Measurements from ENCODE around the gene TLR7.

The TLR7 gene

GRCh38 chrX:12921886-12922598, 55.2 kb downstream of the TLR7 start:
- H3K4me3 ChIP-seq (ENCODE audit: low read depth in 1 of 2, low read length in 2 of 2), result no peak overlapping the region
- no peaks in the 10 kb centered on the region for H3K36me3 ChIP-seq (ENCODE audit: control insufficient read depth in 1 of 2, insufficient read depth in 2 of 2, low read length in 2 of 2)
- no peak overlapping the region for H3K27ac ChIP-seq (ENCODE audit: low read depth, low read length)
- H3K27me3 ChIP-seq (ENCODE audit: control insufficient read depth in 1 of 2, insufficient read depth in 2 of 2, low read length in 2 of 2), result no peaks in the 10 kb centered on the region
- no peak overlapping the region for H3K9ac ChIP-seq (ENCODE audit: low read depth in 1 of 2, low read length in 2 of 2)
- no peaks in the 10 kb centered on the region for H3K9me3 ChIP-seq (ENCODE audit: control insufficient read depth in 1 of 2, low read length in 2 of 2)
- no peaks in the 10 kb centered on the region for H3K4me1 ChIP-seq (ENCODE audit: control insufficient read depth in 1 of 2, insufficient read depth in 2 of 2, low read length in 2 of 2)

GRCh38 chrX:12922599-12922919, 55.7 kb downstream of the TLR7 start:
- Histone ChIP-seq H3K27me3 (ENCODE audit: control insufficient read depth in 1 of 2, insufficient read depth in 2 of 2, low read length in 2 of 2) (no peaks in the 10 kb centered on the region), H3K9ac (ENCODE audit: low read depth in 1 of 2, low read length in 2 of 2) (no peak overlapping the region), H3K27ac (ENCODE audit: low read depth, low read length) (no peak overlapping the region), H3K9me3 (ENCODE audit: control insufficient read depth in 1 of 2, low read length in 2 of 2) (no peaks in the 10 kb centered on the region), H3K4me1 (ENCODE audit: control insufficient read depth in 1 of 2, insufficient read depth in 2 of 2, low read length in 2 of 2) (no peaks in the 10 kb centered on the region), H3K4me3 (ENCODE audit: low read depth in 1 of 2, low read length in 2 of 2) (no peak overlapping the region), H3K36me3 (ENCODE audit: control insufficient read depth in 1 of 2, insufficient read depth in 2 of 2, low read length in 2 of 2) (no peaks in the 10 kb centered on the region)

- Histone ChIP-seq H3K4me1 (ENCODE audit: control insufficient read depth in 1 of 2, insufficient read depth in 2 of 2, low read length in 2 of 2) (no peaks in the 10 kb centered on the region), H3K9me3 (ENCODE audit: control insufficient read depth in 1 of 2, low read length in 2 of 2) (no peaks in the 10 kb centered on the region), H3K36me3 (ENCODE audit: control insufficient read depth in 1 of 2, insufficient read depth in 2 of 2, low read length in 2 of 2) (no peaks in the 10 kb centered on the region), H3K9ac (ENCODE audit: low read depth in 1 of 2, low read length in 2 of 2) (no peak overlapping the region), H3K4me3 (ENCODE audit: low read depth in 1 of 2, low read length in 2 of 2) (no peak overlapping the region), H3K27ac (ENCODE audit: low read depth, low read length) (no peak overlapping the region), H3K27me3 (ENCODE audit: control insufficient read depth in 1 of 2, insufficient read depth in 2 of 2, low read length in 2 of 2) (no peaks in the 10 kb centered on the region)
Measured at GRCh38 chrX:12929701-12930100, 62.8 kb downstream of the TLR7 start.

- Histone ChIP-seq H3K27me3 (ENCODE audit: control insufficient read depth in 1 of 2, insufficient read depth in 2 of 2, low read length in 2 of 2) (no peaks in the 10 kb centered on the region), H3K4me1 (ENCODE audit: control insufficient read depth in 1 of 2, insufficient read depth in 2 of 2, low read length in 2 of 2) (no peaks in the 10 kb centered on the region), H3K9ac (ENCODE audit: low read depth in 1 of 2, low read length in 2 of 2) (no peak overlapping the region), H3K27ac (ENCODE audit: low read depth, low read length) (no peak overlapping the region), H3K36me3 (ENCODE audit: control insufficient read depth in 1 of 2, insufficient read depth in 2 of 2, low read length in 2 of 2) (no peaks in the 10 kb centered on the region), H3K9me3 (ENCODE audit: control insufficient read depth in 1 of 2, low read length in 2 of 2) (no peaks in the 10 kb centered on the region), H3K4me3 (ENCODE audit: low read depth in 1 of 2, low read length in 2 of 2) (no peak overlapping the region)
Measured at GRCh38 chrX:12930150-12930549, 63.3 kb downstream of the TLR7 start.

- no peak overlapping the region for H3K9ac ChIP-seq (ENCODE audit: low read depth in 1 of 2, low read length in 2 of 2)
- no peaks in the 10 kb centered on the region for H3K9me3 ChIP-seq (ENCODE audit: control insufficient read depth in 1 of 2, low read length in 2 of 2)
- no peaks in the 10 kb centered on the region for H3K27me3 ChIP-seq (ENCODE audit: control insufficient read depth in 1 of 2, insufficient read depth in 2 of 2, low read length in 2 of 2)
- no peaks in the 10 kb centered on the region for H3K4me1 ChIP-seq (ENCODE audit: control insufficient read depth in 1 of 2, insufficient read depth in 2 of 2, low read length in 2 of 2)
- H3K4me3 ChIP-seq (ENCODE audit: low read depth in 1 of 2, low read length in 2 of 2), result no peak overlapping the region
- H3K36me3 ChIP-seq (ENCODE audit: control insufficient read depth in 1 of 2, insufficient read depth in 2 of 2, low read length in 2 of 2), result no peaks in the 10 kb centered on the region
- no peak overlapping the region for H3K27ac ChIP-seq (ENCODE audit: low read depth, low read length)
Measured at GRCh38 chrX:12932244-12932643, 65.4 kb downstream of the TLR7 start.

- Histone ChIP-seq H3K27me3 (ENCODE audit: control insufficient read depth in 1 of 2, insufficient read depth in 2 of 2, low read length in 2 of 2) (no peaks in the 10 kb centered on the region), H3K4me3 (ENCODE audit: low read depth in 1 of 2, low read length in 2 of 2) (no peak overlapping the region), H3K36me3 (ENCODE audit: control insufficient read depth in 1 of 2, insufficient read depth in 2 of 2, low read length in 2 of 2) (no peaks in the 10 kb centered on the region), H3K27ac (ENCODE audit: low read depth, low read length) (no peak overlapping the region), H3K9me3 (ENCODE audit: control insufficient read depth in 1 of 2, low read length in 2 of 2) (no peaks in the 10 kb centered on the region), H3K9ac (ENCODE audit: low read depth in 1 of 2, low read length in 2 of 2) (no peak overlapping the region), H3K4me1 (ENCODE audit: control insufficient read depth in 1 of 2, insufficient read depth in 2 of 2, low read length in 2 of 2) (no peaks in the 10 kb centered on the region)
Measured at GRCh38 chrX:12934850-12935249, 68.0 kb downstream of the TLR7 start.

GRCh38 chrX:12936947-12937346, 70.1 kb downstream of the TLR7 start:
- Histone ChIP-seq H3K36me3 (ENCODE audit: control insufficient read depth in 1 of 2, insufficient read depth in 2 of 2, low read length in 2 of 2) (no peaks in the 10 kb centered on the region), H3K27me3 (ENCODE audit: control insufficient read depth in 1 of 2, insufficient read depth in 2 of 2, low read length in 2 of 2) (no peaks in the 10 kb centered on the region), H3K9ac (ENCODE audit: low read depth in 1 of 2, low read length in 2 of 2) (no peak overlapping the region), H3K4me1 (ENCODE audit: control insufficient read depth in 1 of 2, insufficient read depth in 2 of 2, low read length in 2 of 2) (no peaks in the 10 kb centered on the region), H3K4me3 (ENCODE audit: low read depth in 1 of 2, low read length in 2 of 2) (no peak overlapping the region), H3K27ac (ENCODE audit: low read depth, low read length) (no peak overlapping the region), H3K9me3 (ENCODE audit: control insufficient read depth in 1 of 2, low read length in 2 of 2) (no peaks in the 10 kb centered on the region)
